HCT116 (cell line): ENCODE results near the gene UBQLN1. TPM values are rescaled to one million over a fixed set of nuclear protein-coding genes. Genes with fewer than 3 reads are reported as not detected.

Source experiments
- ATAC-seq: fragments of 200-7000 bp; cut with Tn5 transposase; 2 replicates; pipeline ENCODE4 v1.9.1; 2020; ENCODE audit warnings: mild to moderate bottlenecking, moderate library complexity
- BruUV-seq: library from RNA; stranded (reverse); fragments of 400-500 nt; replicated peaks from 2 replicates; lab custom pipeline; 2021; lab: Mats Ljungman, UMichigan
- CTCF ChIA-PET: fragments of 300-600 bp; sonication (Branson Sonifier 250); formaldehyde crosslinking; loops from one replicate; lab custom pipeline; 2021; ENCODE audit warnings: antibody characterized with exemption; lab: Charles Lee
- POLR2A ChIA-PET: fragments of 300-600, 350-600 bp; sonication (Branson Sonifier 250); formaldehyde crosslinking; loops from one replicate; lab custom pipeline; 2021; ENCODE audit warnings: antibody characterized with exemption; lab: Charles Lee
- RAD21 ChIA-PET, 2 experiments: fragments of 300-600 bp; sonication (Branson Sonifier 250); formaldehyde crosslinking; loops; one replicate each; lab custom pipeline; 2023; ENCODE audit warnings: low total read pairs in 2 of 2; ENCODE audit not compliant: uncharacterized antibody in 2 of 2, unreplicated experiment in 2 of 2, low non-redundant PET in 1 of 2; lab: Charles Lee
- DNase-seq: peaks from one replicate; pipeline ENCODE4 v3.0.0-alpha.2; 2010; ENCODE audit warnings: low read depth, low spot score
- H2AFZ ChIP-seq: fragments of 200-600 bp; shearing (Covaris generic), sonication (generic); 2 replicates; pipeline ENCODE4 v1.6.1; 2017; ENCODE audit warnings: low read depth, mixed run types, mixed read lengths, antibody characterized with exemption, low read length; ENCODE audit not compliant: poor library complexity, severe bottlenecking
- H3K27ac ChIP-seq: 2 replicates; pipeline ENCODE4 v1.5.1; 2012; ENCODE audit warnings: low read depth, low read length
- H3K27me3 ChIP-seq: fragments of 200-600 bp; sonication (generic); 2 replicates; pipeline ENCODE4 v1.6.1; 2016; ENCODE audit warnings: mixed run types, low read length, mixed read lengths; ENCODE audit not compliant: insufficient read depth
- H3K36me3 ChIP-seq, 2 experiments: fragments of 200-500 bp in 1 of 2; fragments of 200-600 bp in 1 of 2; sonication (Bioruptor generic) in 1 of 2; sonication (generic) in 1 of 2; 2 replicates each; pipeline versions ENCODE4 v1.5.1 to v1.6.1; 2014 to 2016; ENCODE audit warnings: low read length in 2 of 2, inconsistent platforms in 1 of 2, mixed read lengths in 1 of 2, mixed run types in 1 of 2; ENCODE audit not compliant: insufficient read depth in 2 of 2, control insufficient read depth in 1 of 2
- H3K4me1 ChIP-seq, 2 experiments: fragments of 200-600 bp in 1 of 2; sonication (generic) in 1 of 2; 2 replicates each; pipeline versions ENCODE4 v1.5.1 to v1.6.1; 2012 to 2017; ENCODE audit warnings: low read length in 2 of 2, inconsistent platforms in 1 of 2, mild to moderate bottlenecking in 1 of 2, mixed read lengths in 1 of 2, mixed run types in 1 of 2, moderate library complexity in 1 of 2; ENCODE audit not compliant: insufficient read depth in 2 of 2, control insufficient read depth in 1 of 2
- H3K4me2 ChIP-seq: fragments of 200-600 bp; sonication (generic); 2 replicates; pipeline ENCODE4 v1.6.1; 2017; ENCODE audit warnings: mixed run types, low read length, mixed read lengths
- H3K4me3 ChIP-seq, 2 experiments: fragments of 200-600 bp in 1 of 2; sonication (generic) in 1 of 2; replicated peaks in 1 of 2; 2 replicates each; pipeline ENCODE4 v1.5.1; 2011 to 2016; ENCODE audit warnings: low read length in 2 of 2, control low read depth in 1 of 2, low read depth in 1 of 2, mild to moderate bottlenecking in 1 of 2, mixed read lengths in 1 of 2, mixed run types in 1 of 2
- H3K79me2 ChIP-seq: fragments of 200-600 bp; sonication (generic); 2 replicates; pipeline ENCODE4 v1.6.1; 2017; ENCODE audit warnings: mild to moderate bottlenecking, mixed run types, low read length, moderate library complexity, mixed read lengths; ENCODE audit not compliant: insufficient read depth
- H3K9ac ChIP-seq: fragments of 200-600 bp; sonication (generic); 2 replicates; pipeline ENCODE4 v1.6.1; 2016; ENCODE audit warnings: low read length, mixed read lengths
- H3K9me2 ChIP-seq: fragments of 200-600 bp; sonication (generic), shearing (Covaris generic); 2 replicates; pipeline ENCODE4 v1.6.1; 2017; ENCODE audit warnings: mixed run types, mild to moderate bottlenecking, moderate library complexity; ENCODE audit not compliant: insufficient read depth
- H3K9me3 ChIP-seq, 2 experiments: fragments of 200-500 bp in 1 of 2; fragments of 200-600 bp in 1 of 2; sonication (Bioruptor generic) in 1 of 2; sonication (generic) in 1 of 2; 2 replicates each; pipeline ENCODE4 v1.6.1; 2014 to 2017; ENCODE audit warnings: low read length in 2 of 2, mixed read lengths in 2 of 2, inconsistent platforms in 1 of 2, low read depth in 1 of 2, mild to moderate bottlenecking in 1 of 2, mixed run types in 1 of 2, moderate library complexity in 1 of 2; ENCODE audit not compliant: control insufficient read depth in 1 of 2, insufficient read depth in 1 of 2
- H4K20me1 ChIP-seq: fragments of 200-600 bp; sonication (generic), shearing (Covaris generic); 2 replicates; pipeline ENCODE4 v1.6.1; 2017; ENCODE audit warnings: mixed run types, mild to moderate bottlenecking, moderate library complexity; ENCODE audit not compliant: insufficient read depth
- CEBPB ChIP-seq: IDR thresholded peaks from 2 replicates; pipeline ENCODE4 v1.6.1; 2012; ENCODE audit warnings: low read depth
- CTCF ChIP-seq, 3 experiments: fragments of 200-600 bp in 1 of 3; sonication (generic) in 1 of 3; IDR thresholded peaks in 2 of 3; conservative IDR thresholded peaks in 1 of 3; 2 replicates each; pipeline ENCODE4 v1.5.1; 2012 to 2017; ENCODE audit warnings: low read depth in 2 of 3, low read length in 2 of 3, antibody characterized with exemption in 1 of 3, borderline replicate concordance in 1 of 3, control low read depth in 1 of 3, mild to moderate bottlenecking in 1 of 3, mixed read lengths in 1 of 3, mixed run types in 1 of 3, moderate library complexity in 1 of 3; ENCODE audit not compliant: insufficient read depth in 1 of 3
- EGR1 ChIP-seq: IDR thresholded peaks from 2 replicates; pipeline ENCODE4 v1.6.1; 2012; ENCODE audit warnings: low read depth
- EZH2 ChIP-seq: fragments of 200-600 bp; sonication (generic); IDR thresholded peaks from 2 replicates; pipeline ENCODE4 v1.6.1; 2017; ENCODE audit warnings: antibody characterized with exemption, mixed run types
- EZH2phosphoT487 ChIP-seq: fragments of 200-600 bp; IDR thresholded peaks from 2 replicates; pipeline ENCODE4 v1.6.1; 2018; ENCODE audit warnings: antibody characterized with exemption, borderline replicate concordance
- FOSL1 ChIP-seq: IDR thresholded peaks from 2 replicates; pipeline ENCODE4 v1.6.1; 2012; ENCODE audit warnings: low read depth
- MAX ChIP-seq: IDR thresholded peaks from 2 replicates; pipeline ENCODE4 v1.6.1; 2012
- REST ChIP-seq: IDR thresholded peaks from 2 replicates; pipeline ENCODE4 v1.6.1; 2012; ENCODE audit warnings: low read depth
- SP1 ChIP-seq: IDR thresholded peaks from 2 replicates; pipeline ENCODE4 v1.6.1; 2012; ENCODE audit warnings: low read depth
- YY1 ChIP-seq: IDR thresholded peaks from 2 replicates; pipeline ENCODE4 v1.6.1; 2011; ENCODE audit warnings: low read length, low read depth, moderate library complexity, mild to moderate bottlenecking; ENCODE audit not compliant: insufficient replicate concordance; ENCODE audit errors: extremely low read depth
- ZBTB33 ChIP-seq: IDR thresholded peaks from 2 replicates; pipeline ENCODE4 v1.6.1; 2011; ENCODE audit warnings: mild to moderate bottlenecking, low read length, moderate library complexity; ENCODE audit not compliant: insufficient replicate concordance; ENCODE audit errors: extremely low read depth
- intact Hi-C: fragments of 100-400 bp; cut with micrococcal nuclease; formaldehyde crosslinking; loops from 2 replicates; pipeline ENCODE4 v1.10.0; 2022
- total RNA-seq: library from RNA; stranded (reverse); gene quantifications from one replicate; pipeline ENCODE4 v1.2.1, GENCODE V29; 2021; ENCODE audit not compliant: unreplicated experiment

The UBQLN1 gene
- total RNA-seq, 1 experiment from 2014 or later = 128 TPM

- no peak overlapping the region for H3K27ac ChIP-seq
- H3K9ac ChIP-seq = no peak overlapping the region
- H3K79me2 ChIP-seq = no peaks in the 10 kb centered on the region
- no peak overlapping the region for H3K4me2 ChIP-seq
- RAD21 ChIA-PET = no interaction called here
- no peaks in the 10 kb centered on the region for H3K9me2 ChIP-seq
- H4K20me1 ChIP-seq = no peaks in the 10 kb centered on the region
- no peaks in the 10 kb centered on the region for H3K27me3 ChIP-seq
- H3K36me3 ChIP-seq = no peaks in the 10 kb centered on the region
- H3K9me3 ChIP-seq = no peaks in the 10 kb centered on the region
- no peak overlapping the region for H3K4me3 ChIP-seq
- intact Hi-C loops = no loop called here
- CTCF ChIA-PET = no interaction called here
- POLR2A ChIA-PET = no interaction called here
- no peaks in the 10 kb centered on the region; a peak in 1 of 4 replicates for H3K4me1 ChIP-seq
- no peak for DNase-seq
- no peak for TF ChIP-seq REST
- TF ChIP-seq EZH2phosphoT487 = no peak
- TF ChIP-seq YY1 = no peak
- TF ChIP-seq CEBPB = no peak
- TF ChIP-seq CTCF (IDR thresholded peaks at IDR 0.05 in 2 of 3, conservative IDR thresholded peaks at IDR 0.05 in 1 of 3; ENCODE audit: borderline replicate concordance in 1 of 3, insufficient read depth in 1 of 3, low read depth in 2 of 3, low read length in 2 of 3) = no peak
- TF ChIP-seq MAX = no peak
- no peak for TF ChIP-seq SP1
- no peak for TF ChIP-seq EZH2
- TF ChIP-seq EGR1 = no peak
- no peak for TF ChIP-seq FOSL1
- no peak for TF ChIP-seq ZBTB33
- ATAC-seq = no peak
- no TSS peak for BruUV-seq
- no peak overlapping the region for H2AFZ ChIP-seq
Measured at GRCh38 chr9:83749706-83750105, 41.9 kb upstream of the UBQLN1 start.
